Measurements from ENCODE around the gene AGAP4.
"Not testable (repeated sequence)": the region's sequence is repeated elsewhere in the genome, so short reads cannot be mapped to it uniquely, and the experiment has no call there.

The AGAP4 gene

GRCh38 chr10:45790694-45791426 is 56.4 kb downstream of the AGAP4 start:
- DNase-seq (ENCODE audit: low spot score): not testable (repeated sequence)

- DNase-seq (ENCODE audit: low spot score): not testable (repeated sequence)
Observed at GRCh38 chr10:45789991-45790390, 57.3 kb downstream of the AGAP4 start.

- not testable (repeated sequence) for DNase-seq (ENCODE audit: low spot score)
Observed at GRCh38 chr10:45787212-45787741, 60.0 kb downstream of the AGAP4 start.

- DNase-seq (ENCODE audit: low spot score): not testable (repeated sequence)
Observed at GRCh38 chr10:45786217-45786616, 61.1 kb downstream of the AGAP4 start.

Data from GM03348 (cell line).